Hematopoietic multipotent progenitor cell treated with erythropoietin and hydrocortisone succinate and interleukin-3 and kit ligand, for 6 days (in vitro differentiated cells): ENCODE data around the gene RAB3IL1.

ENCODE experiments used
- DNase-seq: peaks from one replicate; pipeline ENCODE4 v3.0.0-alpha.2; 2015

RAB3IL1 gene

DNA sequence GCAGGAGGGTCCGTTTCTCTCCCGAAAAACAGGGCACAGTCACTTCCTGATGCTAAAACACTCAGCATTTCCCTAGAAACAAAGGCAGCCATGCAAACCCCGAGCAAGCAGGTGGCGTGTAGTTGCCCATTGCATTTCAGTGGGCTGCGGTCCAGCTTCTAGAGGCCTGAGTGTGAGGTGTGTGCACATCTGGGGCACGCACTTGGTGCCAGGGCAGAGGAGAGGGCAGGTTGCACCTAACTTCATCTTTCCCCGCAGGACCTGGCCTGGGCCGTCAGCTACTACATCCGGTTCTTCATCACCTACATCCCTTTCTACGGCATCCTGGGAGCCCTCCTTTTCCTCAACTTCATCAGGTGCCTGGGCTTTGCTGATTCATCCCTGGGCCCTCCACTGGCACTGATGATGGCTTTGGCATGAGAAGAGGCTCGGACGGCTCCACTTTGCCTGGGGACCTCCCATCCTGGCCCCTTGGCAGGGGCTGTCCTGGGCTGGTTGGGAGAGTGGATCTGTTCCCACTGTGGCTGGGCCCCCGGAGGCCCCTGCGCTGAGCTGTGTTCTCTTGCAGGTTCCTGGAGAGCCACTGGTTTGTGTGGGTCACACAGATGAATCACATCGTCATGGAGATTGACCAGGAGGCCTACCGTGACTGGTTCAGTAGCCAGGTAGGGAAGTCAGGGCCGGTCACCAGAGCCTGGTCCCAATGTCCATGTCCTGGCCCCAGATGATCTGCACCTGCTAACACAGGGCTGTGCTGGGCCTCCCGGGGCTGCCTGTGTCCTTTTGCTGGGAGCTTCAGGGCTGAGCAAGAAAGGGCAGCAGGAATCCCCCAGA, 54.4 kb downstream of the RAB3IL1 start:
- DNase-seq = no peak

DNA sequence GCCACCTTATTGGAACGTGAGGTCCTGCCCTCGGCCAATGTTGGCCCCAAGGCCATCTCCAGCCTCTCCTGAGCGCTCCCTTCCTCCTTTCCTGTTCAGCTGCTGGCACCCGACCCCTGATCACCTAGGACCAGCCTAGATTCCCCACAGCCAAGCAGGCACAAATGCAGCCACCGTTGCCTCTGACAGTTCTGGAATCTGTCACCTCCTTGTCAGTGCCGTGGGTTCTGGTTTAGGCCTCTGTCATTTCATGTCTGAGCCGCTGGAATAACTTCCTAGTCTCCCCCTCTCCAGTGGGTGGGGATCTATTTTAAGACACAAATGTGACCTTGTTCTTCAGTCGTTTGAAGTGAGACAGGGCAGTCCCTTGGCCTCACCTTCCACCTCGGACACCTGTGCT, 55.7 kb downstream of the RAB3IL1 start:
- DNase-seq = no peak

DNA sequence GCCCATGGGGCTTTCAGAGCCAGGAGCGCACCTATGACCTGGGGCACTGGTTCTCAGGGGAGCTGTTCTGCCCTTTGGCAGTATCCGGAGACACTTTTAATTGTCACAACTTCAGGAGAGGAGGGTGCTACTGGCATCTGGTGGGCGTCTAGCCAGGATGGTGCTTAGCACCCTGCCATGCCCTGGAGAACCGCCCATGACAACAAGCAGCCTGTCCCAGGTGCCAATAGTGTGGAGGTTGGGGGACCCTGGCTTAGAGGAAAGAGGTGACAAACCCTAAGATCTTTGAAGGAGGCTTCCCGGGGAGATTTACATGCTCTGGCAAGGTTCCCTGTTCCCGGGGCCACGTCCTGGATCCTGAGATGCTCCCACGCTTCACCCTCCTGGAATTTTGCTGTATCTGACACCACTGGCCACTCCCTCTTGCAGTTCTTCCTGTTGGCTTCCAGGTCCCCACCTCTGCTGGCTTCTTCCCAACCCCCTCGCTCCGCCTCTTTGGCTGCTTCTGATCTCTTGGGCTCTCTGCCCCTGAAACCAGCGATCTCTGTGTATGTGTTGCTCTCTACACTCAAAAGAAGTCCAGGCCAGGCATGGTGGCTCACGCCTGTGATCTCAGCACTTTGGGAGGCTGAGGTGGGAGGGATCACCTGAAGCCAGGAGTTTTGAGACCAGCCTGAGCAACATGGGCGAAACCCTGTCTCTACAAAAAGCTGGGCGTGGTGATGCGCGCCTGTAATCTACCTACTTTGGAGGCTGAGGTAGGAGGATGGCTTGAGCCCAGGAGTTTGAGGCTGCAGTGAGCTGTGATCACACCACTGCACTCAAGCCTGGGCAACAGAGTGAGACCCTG, 57.1 kb downstream of the RAB3IL1 start:
- peak; percentile 39 for DNase-seq

DNA sequence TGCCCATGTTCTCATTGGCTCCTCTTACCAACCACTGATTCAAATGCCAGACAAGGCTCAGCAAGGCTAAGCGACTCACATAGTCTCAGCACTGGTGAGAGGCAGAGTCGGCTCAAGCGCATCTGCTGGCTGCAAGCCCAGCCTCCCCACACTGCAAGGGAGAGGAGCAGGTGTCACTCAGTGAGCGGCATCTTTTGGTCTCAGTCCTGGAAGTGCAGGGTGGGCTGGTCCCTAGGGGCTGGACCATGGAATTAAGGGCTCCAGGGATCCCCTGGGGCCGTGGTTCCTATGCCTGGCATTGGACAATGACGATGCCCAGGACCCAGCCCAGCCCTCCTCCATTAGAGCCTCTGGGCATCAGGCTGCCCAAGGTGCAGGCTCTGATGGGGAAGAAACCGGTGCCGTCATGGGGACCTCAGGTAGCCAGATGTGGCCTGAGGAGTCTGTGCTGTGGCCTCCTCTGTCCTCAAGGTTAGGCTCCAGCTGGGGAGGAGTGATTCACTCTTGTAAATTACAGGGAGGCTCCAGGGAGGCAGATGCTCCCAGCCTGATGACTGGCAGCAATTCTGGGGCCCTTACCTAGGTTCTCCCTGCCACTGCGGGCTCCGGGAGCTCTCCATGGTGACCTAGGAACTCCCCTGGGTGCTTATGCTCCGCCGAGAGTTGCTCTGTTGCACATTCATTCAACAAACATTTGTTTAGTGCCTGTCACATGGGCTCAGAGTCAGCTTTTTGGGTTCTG, 61.3 kb downstream of the RAB3IL1 start:
- no peak for DNase-seq

DNA sequence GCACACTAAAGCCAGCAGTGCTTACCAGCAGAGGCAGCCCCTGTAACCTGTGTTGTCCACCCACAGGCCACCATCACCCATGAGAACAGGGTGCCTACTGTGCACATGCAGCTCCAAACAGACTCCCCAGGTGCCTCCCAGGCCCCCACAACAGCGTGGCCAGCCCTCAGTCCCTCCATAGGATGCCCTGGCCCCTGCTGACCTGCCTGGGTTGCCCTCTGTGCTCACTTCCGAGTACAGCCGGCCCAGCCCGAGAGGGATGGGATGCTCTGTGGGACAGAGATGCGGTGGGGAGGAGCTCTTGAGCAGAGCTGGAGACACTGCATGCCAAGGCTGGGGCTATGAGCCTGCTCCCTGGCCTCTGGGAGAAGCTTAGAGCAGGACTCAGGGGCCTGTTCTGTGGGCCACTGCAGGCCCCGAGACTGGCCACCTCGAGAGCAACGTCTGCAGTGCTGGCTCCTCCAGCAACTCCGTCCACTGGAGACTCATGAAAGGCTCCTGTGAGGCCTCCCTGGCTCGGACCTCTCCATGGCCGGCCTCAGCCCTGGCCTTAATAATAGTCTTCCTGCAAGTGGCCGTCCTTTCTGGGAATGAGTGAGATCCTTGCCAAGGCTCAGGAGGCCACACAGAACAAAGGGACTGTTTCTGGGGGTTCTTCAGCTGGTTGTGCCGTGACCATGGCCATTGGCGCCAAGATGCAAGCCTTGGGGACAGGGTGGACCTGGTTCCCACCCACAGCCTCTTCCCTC, 62.2 kb downstream of the RAB3IL1 start:
- DNase-seq = no peak

DNA sequence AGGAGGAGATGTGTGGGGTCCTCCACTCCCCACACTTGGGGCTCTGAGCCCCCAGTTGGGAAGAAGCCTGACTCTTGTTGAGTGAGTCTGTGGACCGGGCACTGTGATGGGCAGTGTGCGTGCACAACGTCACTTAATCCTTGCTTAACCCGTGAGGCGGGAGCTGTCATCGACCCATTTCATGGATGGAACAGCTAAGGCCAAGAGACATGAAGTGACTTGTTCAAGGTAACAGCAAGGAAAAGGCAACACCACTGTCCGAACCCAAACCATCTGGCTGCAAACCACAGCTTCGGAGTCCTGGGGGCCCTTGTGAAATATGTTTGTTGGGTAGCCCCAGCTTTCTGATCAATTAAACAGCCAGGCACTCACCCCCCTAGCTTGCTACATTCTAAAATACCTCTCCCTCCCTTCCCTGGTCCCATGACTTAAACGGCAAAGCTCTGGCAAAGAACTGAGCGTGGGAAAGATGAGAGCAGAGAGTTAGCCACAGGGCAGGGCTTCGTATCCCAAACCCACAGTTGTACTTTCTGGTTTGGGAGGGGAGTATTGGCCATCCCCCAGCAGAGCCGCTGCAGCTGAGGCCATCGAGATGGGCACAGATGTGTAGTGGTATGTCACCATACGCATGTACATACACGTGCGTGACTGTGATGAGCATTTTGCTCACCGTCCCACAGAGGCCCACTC, 63.0 kb downstream of the RAB3IL1 start:
- DNase-seq = no peak

DNA sequence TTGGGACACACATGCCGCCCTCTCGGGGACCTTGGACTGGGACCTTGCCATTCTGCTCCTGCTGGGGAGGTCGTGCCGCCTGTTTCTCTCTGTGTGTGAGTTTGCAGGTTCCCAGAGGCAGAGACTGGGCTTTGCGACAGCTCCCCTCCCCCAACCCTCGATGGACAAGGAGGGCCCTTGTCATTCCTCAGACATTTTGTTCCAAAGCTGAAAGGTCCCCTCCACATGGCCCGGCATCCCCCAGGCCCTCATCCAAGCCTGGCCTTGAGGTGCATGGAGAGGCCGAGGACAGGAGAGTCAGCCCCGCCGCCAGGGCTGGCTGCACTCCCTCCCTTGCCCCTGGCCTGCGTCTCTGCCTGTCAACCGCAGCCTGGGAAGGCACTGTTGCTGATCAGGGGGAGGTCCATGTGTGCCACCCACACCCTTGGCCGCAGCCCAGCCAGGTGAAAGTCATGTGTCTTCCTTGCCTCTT, 63.6 kb downstream of the RAB3IL1 start:
- no peak for DNase-seq

DNA sequence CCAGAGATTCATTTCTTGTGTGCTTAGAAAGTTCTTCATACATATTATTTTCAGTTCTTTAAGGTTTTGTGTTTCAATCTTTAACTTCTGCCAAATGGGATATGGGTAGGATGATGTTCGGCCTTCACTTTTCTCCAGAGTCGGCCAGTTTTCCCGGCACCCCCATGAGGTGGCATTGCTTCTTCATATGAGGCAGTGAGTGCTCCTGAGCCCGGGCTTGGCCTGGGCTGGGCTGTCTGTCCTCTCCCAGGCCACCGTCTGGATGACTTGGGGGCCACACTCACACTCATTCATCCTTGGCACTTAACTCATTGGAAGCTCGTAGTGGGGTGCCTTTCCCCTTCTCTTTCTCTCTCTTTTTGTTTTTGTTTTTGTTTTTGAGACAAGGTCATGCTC, 65.5 kb downstream of the RAB3IL1 start:
- no peak for DNase-seq

DNA sequence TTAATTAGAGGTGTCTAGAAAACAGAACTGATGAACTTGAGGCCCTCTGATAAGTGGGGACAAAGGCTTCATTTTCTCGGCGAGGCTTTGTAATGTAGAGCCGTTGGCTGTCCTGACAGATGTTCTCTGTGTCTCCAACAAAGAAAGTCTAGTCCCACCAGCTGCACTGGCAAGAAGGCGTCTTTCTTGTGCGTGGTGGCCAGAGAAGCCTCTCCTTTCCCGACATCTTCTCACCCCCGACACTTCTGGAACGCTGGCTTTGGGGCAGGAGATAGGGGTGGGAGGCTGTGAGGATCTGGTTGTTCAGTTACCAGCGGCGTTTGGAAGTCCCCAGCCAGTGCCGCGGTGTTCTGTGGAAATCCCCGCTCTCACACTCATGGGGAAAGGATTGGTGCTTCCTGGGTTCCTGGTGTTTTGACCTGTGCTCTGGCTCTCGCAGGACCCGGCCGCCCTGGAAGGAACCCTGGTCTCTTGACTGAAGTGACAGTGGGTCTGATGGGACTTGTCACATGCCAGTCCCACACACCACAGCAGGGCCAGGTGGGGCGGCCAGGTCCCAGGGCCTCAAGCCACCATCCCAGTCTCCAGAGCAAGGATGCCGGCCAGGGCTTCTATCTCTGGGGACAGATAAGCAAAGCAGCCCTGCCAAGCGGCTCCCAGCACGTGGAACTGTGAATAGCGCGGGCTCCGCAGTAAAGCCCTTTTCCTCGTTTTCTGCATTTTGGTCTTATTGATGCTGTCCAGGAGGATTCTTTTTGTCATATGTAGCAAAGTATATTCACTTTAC, 66.1 kb downstream of the RAB3IL1 start:
- no peak for DNase-seq

DNA sequence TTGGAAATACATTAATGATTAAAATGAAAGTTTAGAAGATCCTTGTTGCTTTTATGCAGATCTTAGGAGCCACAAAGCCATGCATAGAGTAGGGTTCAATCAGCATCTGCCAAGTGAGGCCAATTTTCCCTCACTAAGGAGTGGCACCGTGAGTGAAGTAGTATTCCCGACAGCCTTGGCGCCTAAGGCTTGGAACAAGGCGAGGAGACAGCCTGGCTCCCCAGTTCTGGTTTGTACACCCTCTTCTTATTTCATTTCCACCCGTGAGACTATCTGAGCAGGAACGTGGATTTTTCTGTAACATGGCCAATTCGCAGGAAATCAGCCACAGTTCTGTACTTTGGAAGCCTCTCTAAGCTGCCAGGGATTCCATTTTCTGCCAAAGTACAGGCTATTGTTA, 66.7 kb downstream of the RAB3IL1 start:
- DNase-seq = no peak

DNA sequence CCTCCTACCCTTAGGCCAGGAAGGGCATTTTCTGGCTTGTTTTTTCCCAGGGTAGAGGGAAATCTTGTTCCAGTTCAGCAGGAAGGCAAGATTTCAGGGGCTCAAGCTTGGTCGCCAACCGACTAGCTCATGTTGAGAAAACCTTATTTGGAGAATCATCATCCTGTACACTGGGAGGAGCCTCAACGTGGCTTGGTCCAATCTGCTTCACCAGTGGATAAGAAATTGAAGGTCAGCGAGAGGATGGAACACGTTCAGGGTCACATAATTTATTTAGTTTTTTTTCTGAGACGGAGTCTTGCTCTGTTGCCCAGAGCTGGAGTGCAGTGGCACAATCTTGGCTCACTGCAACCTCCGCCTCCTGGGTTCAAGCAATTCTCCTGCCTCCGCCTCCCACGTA, 68.7 kb downstream of the RAB3IL1 start:
- no peak for DNase-seq

DNA sequence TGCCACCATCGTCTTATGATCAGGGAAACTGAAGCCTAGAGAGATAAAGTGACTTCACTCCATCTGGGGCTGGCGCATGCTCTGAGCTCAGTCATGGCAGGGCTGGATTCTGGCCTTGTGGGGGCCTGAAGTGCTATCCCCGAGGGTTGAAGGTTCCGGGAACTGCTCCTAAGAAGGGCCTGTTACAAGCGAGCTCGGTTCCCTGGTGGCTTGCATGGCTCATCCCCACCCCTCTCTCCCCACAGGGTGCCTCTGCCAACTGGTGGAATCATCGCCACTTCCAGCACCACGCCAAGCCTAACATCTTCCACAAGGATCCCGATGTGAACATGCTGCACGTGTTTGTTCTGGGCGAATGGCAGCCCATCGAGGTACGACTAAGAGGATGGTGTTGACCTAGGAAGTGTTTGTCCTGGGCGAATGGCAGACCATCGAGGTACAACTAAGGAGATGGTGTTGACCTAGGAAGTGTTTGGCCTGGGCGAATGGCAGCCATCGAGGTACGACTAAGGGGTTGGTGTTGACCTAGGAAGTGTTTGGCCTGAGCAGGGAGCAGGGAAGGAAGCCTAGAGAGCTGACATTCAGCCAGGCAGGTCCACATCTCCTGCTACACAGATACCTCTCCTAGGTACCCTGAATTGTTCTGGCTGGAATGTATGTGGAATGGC, 69.3 kb downstream of the RAB3IL1 start:
- no peak for DNase-seq
